SK-N-MC (cell line): ENCODE data around the gene GAL3ST3.

Source experiments
- EZH2 ChIP-seq: fragments of 200-600 bp; sonication (generic); IDR thresholded peaks from one replicate; pipeline ENCODE4 v1.6.1; 2017; ENCODE audit warnings: antibody characterized with exemption
- FOXP2 ChIP-seq: optimal IDR thresholded peaks from 2 replicates; pipeline ENCODE3; 2011; ENCODE audit warnings: mild to moderate bottlenecking, moderate library complexity; ENCODE audit not compliant: insufficient read depth; ENCODE audit errors: extremely low read length, control extremely low read depth
- POLR2AphosphoS5 ChIP-seq: IDR thresholded peaks from 2 replicates; pipeline ENCODE4 v1.6.1; 2012; ENCODE audit warnings: mild to moderate bottlenecking, low read depth, low read length, borderline replicate concordance

DNA sequence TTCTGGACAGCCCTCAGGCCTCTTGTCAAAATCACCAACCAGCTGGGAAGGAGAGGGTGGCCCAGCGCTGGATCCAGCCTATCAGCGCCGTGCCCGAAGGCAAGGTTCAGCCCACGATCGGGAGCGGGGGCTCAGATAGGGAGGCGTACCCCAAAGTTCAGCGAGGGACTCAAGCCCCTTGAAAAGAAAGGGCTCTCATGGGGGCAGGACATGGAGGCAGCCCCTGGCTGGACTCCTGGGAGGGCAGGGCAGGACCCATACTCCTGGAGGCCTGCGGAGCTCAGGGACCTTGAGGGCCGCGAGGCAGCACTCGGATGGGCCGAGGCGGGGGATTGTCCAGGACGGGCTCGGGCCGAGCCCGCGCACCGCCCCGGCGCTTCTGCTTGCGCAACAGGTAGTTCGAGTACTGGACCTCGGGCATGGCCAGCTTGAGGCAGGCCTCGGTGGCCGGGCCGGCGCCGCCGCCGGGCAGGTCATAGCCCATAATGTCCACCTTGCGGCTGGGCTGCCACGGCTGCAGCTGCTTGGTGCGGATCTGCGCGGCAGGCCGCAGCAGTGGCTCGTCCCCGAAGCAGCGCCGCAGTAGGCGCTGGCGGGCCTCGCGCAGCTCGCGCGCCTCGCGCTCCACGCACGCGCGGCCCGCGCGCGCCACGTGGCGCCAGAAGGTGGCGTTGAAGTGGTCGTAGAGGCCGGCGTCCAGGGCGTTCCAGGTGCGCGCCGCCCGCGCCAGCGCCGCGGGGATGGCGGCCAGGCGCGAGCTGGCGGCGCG, 6.5 kb downstream of the GAL3ST3 start:
- TF ChIP-seq EZH2 (no peak), POLR2AphosphoS5 (no peak), FOXP2 (no peak)
